IMR-90 (cell line): Measurements from ENCODE around the gene ECPAS. TPM values are rescaled to one million over a fixed set of nuclear protein-coding genes. Genes with fewer than 3 reads are reported as not detected.
A peak's percentile ranks its signal among the peaks of the same experiment; 100 is the strongest.

Experiments used
- ATAC-seq: fragments of 200-7000 bp; cut with Tn5 transposase; 2 replicates; pipeline ENCODE4 v1.9.1; 2020; ENCODE audit warnings: low read depth, mild to moderate bottlenecking, moderate library complexity
- BruUV-seq: library from RNA; stranded (reverse); fragments of 400-500 nt; replicated peaks from 2 replicates; lab custom pipeline; 2021; lab: Mats Ljungman, UMichigan
- CTCF ChIA-PET: fragments of 300-600 bp; formaldehyde crosslinking; extraction: SDS; loops from one replicate; lab custom pipeline; 2021; ENCODE audit warnings: antibody characterized with exemption; lab: Yijun Ruan, JAX
- POLR2A ChIA-PET: fragments of 300-600 bp; sonication (Branson Sonifier 250); formaldehyde crosslinking; loops from one replicate; lab custom pipeline; 2022; ENCODE audit warnings: antibody characterized with exemption; ENCODE audit not compliant: unreplicated experiment; lab: Charles Lee
- DNase-seq: peaks from one replicate; pipeline ENCODE4 v3.0.0; 2013
- H2AFZ ChIP-seq: replicated peaks from 2 replicates; pipeline ENCODE3; 2013; ENCODE audit warnings: low read length, mild to moderate bottlenecking; ENCODE audit not compliant: poor library complexity
- H2AK5ac ChIP-seq: 2 replicates; pipeline ENCODE4 v1.6.1; 2013; ENCODE audit warnings: low read depth, low read length, inconsistent platforms
- H2AK9ac ChIP-seq: replicated peaks from 2 replicates; pipeline ENCODE3; 2013; ENCODE audit warnings: mild to moderate bottlenecking, low read depth, low read length, moderate library complexity; ENCODE audit not compliant: poor library complexity
- H2BK120ac ChIP-seq: 2 replicates; pipeline ENCODE4 v1.6.1; 2013; ENCODE audit warnings: low read depth, low read length, inconsistent platforms
- H2BK15ac ChIP-seq: 3 replicates; pipeline ENCODE4 v1.6.1; 2013; ENCODE audit warnings: low read depth, low read length, inconsistent platforms
- H2BK20ac ChIP-seq: 2 replicates; pipeline ENCODE4 v1.6.1; 2013; ENCODE audit warnings: low read depth, mild to moderate bottlenecking, inconsistent platforms, low read length, moderate library complexity
- H2BK5ac ChIP-seq: 2 replicates; pipeline ENCODE4 v1.6.1; 2013; ENCODE audit warnings: mild to moderate bottlenecking, low read depth, low read length, inconsistent platforms; ENCODE audit not compliant: poor library complexity, severe bottlenecking
- H3K14ac ChIP-seq: replicated peaks from 2 replicates; pipeline ENCODE4 v1.6.1; 2013; ENCODE audit warnings: low read depth, low read length, inconsistent platforms
- H3K18ac ChIP-seq: 2 replicates; pipeline ENCODE4 v1.6.1; 2013; ENCODE audit warnings: low read depth, low read length, control low read depth
- H3K23ac ChIP-seq: 2 replicates; pipeline ENCODE4 v1.6.1; 2013; ENCODE audit warnings: low read depth, low read length, inconsistent platforms
- H3K27ac ChIP-seq: 2 replicates; pipeline ENCODE4 v1.5.1; 2013; ENCODE audit warnings: mild to moderate bottlenecking, control low read depth, low read length; ENCODE audit not compliant: insufficient read depth
- H3K27me3 ChIP-seq: 2 replicates; pipeline ENCODE4 v1.6.1; 2013; ENCODE audit warnings: low read length; ENCODE audit not compliant: control insufficient read depth, insufficient read depth
- H3K36me3 ChIP-seq: 2 replicates; pipeline ENCODE4 v1.6.1; 2013; ENCODE audit warnings: low read length, mixed read lengths; ENCODE audit not compliant: control insufficient read depth, insufficient read depth
- H3K4ac ChIP-seq: 2 replicates; pipeline ENCODE4 v1.6.1; 2013; ENCODE audit warnings: low read depth, low read length, inconsistent platforms
- H3K4me1 ChIP-seq: 2 replicates; pipeline ENCODE4 v1.6.1; 2013; ENCODE audit warnings: low read length, mixed read lengths; ENCODE audit not compliant: control insufficient read depth, insufficient read depth
- H3K4me2 ChIP-seq: 2 replicates; pipeline ENCODE4 v1.6.1; 2013; ENCODE audit warnings: low read depth, mild to moderate bottlenecking, control low read depth, low read length, moderate library complexity
- H3K4me3 ChIP-seq: 2 replicates; pipeline ENCODE4 v1.5.1; 2013; ENCODE audit warnings: low read depth, mild to moderate bottlenecking, control low read depth, low read length, moderate library complexity; ENCODE audit not compliant: insufficient read depth
- H3K56ac ChIP-seq: 2 replicates; pipeline ENCODE4 v1.6.1; 2013; ENCODE audit warnings: low read length, inconsistent platforms; ENCODE audit not compliant: insufficient read depth; ENCODE audit errors: extremely low read depth
- H3K79me1 ChIP-seq, 2 experiments: 2 replicates each; pipeline ENCODE4 v1.6.1; 2013; ENCODE audit warnings: low read length in 2 of 2, inconsistent platforms in 1 of 2, low read depth in 1 of 2
- H3K9ac ChIP-seq: 2 replicates; pipeline ENCODE4 v1.6.1; 2013; ENCODE audit warnings: low read depth, low read length, control low read depth
- H3K9me1 ChIP-seq: 2 replicates; pipeline ENCODE4 v1.6.1; 2013; ENCODE audit warnings: low read length, inconsistent platforms; ENCODE audit not compliant: insufficient read depth
- H3K9me3 ChIP-seq: 2 replicates; pipeline ENCODE4 v1.6.1; 2013; ENCODE audit warnings: low read length; ENCODE audit not compliant: control insufficient read depth, insufficient read depth
- H4K20me1 ChIP-seq: 2 replicates; pipeline ENCODE4 v1.6.1; 2013; ENCODE audit warnings: low read length, inconsistent platforms; ENCODE audit not compliant: insufficient read depth
- H4K5ac ChIP-seq: 2 replicates; pipeline ENCODE4 v1.6.1; 2013; ENCODE audit warnings: mild to moderate bottlenecking, low read depth, low read length, control low read depth
- H4K8ac ChIP-seq, 2 experiments: 2 replicates each; pipeline ENCODE4 v1.6.1; 2013; ENCODE audit warnings: low read depth in 2 of 2, low read length in 2 of 2, control low read depth in 1 of 2, inconsistent platforms in 1 of 2
- H4K91ac ChIP-seq: 2 replicates; pipeline ENCODE4 v1.6.1; 2013; ENCODE audit warnings: low read depth, low read length, inconsistent platforms; ENCODE audit not compliant: insufficient read depth
- MAFK ChIP-seq: IDR thresholded peaks from 2 replicates; pipeline ENCODE4 v1.6.1; 2012; ENCODE audit warnings: low read depth, low read length, improper control_type of control experiment
- NFE2L2 ChIP-seq: fragments of 150-350 bp; IDR thresholded peaks from 2 replicates; pipeline ENCODE4 v1.6.1; 2016; ENCODE audit warnings: low read depth, mild to moderate bottlenecking, low read length
- SMC3 ChIP-seq: fragments of 150-350 bp; IDR thresholded peaks from 2 replicates; pipeline ENCODE4 v1.6.1; 2016; ENCODE audit warnings: low read depth, mild to moderate bottlenecking, antibody characterized with exemption, low read length, moderate library complexity
- WGBS, 2 experiments: methylation state at CpG; one replicate each; pipeline versions ENCODE4 v1.1.5 to v1.1.7; 2013; ENCODE audit warnings: missing lambda C conversion rate in 2 of 2; ENCODE audit not compliant: insufficient read length in 1 of 2; ENCODE audit errors: extremely low coverage in 2 of 2; 5-methylcytosine and 5-hydroxymethylcytosine counted together
- dilution Hi-C: fragments of 300-500 bp; cut with HindIII; formaldehyde crosslinking; loops from one replicate; pipeline ENCODE4 v1.14.3; 2018; ENCODE audit warnings: low sequenced_read_pairs; ENCODE audit not compliant: unreplicated experiment
- in situ Hi-C: fragments of 300-500 bp; cut with MboI; formaldehyde crosslinking; loops from 3 replicates; pipeline ENCODE4 v1.14.3; 2019; ENCODE audit warnings: low sequenced_read_pairs, inconsistent platforms, mixed read lengths
- intact Hi-C: fragments of 100-400 bp; cut with micrococcal nuclease; formaldehyde crosslinking; loops from 2 replicates; pipeline ENCODE4 v1.10.0; 2022
- polyA plus RNA-seq, 3 experiments: library from polyadenylated mRNA; depleted of rRNA; stranded (reverse); fragments of >200 nt; gene quantifications; 2 replicates each; pipeline ENCODE4 v1.2.3, GENCODE V29; 2012; ENCODE audit warnings: low replicate concordance in 1 of 3
- total RNA-seq: library from RNA; depleted of rRNA; stranded (reverse); fragments of >200 nt; gene quantifications from 2 replicates; pipeline ENCODE4 v1.2.3, GENCODE V29; 2012

Gene ECPAS
- total and polyA plus RNA-seq, 2 of the 4 experiments (the other 2 are of a cell fraction), result 20.1 to 54.8 TPM

DNA sequence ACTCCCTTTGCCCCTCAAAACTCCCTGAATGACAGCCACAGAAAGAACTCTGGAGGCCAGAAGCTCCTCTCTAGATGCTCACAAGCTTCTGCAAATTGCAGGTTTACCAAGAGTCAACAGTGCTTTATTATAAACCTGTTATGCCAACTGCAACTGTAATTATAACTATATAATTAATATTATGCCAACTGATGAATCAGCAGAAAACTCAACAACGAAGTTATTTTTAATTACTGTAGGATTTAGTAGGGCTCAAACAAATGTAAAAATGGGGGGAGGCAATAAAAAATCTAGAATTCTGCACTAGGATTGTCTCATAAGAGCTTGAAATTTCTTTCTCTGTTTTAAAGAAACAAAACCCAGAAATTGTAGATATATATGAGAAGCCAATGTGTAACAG lies 117.2 kb downstream of the ECPAS start:
- ATAC-seq (no peak), DNase-seq (no peak)
- Histone ChIP-seq H2AK5ac (no peak overlapping the region), H3K27ac (no peak overlapping the region), H3K18ac (no peak overlapping the region), H3K27me3 (no peaks in the 10 kb centered on the region), H3K4ac (no peak overlapping the region), H4K5ac (no peak overlapping the region), H3K4me2 (no peak overlapping the region), H3K9me1 (no peaks in the 10 kb centered on the region), H3K36me3 (peaks cover 37% of the 10 kb centered on the region), H3K9ac (no peak overlapping the region), H2BK20ac (no peak overlapping the region), H4K20me1 (no peaks in the 10 kb centered on the region), H4K91ac (no peak overlapping the region), H3K23ac (no peak overlapping the region), H4K8ac (no peak overlapping the region), H3K56ac (no peak overlapping the region), H3K14ac (no peak overlapping the region), H2AFZ (no peak overlapping the region), H2AK9ac (no peak overlapping the region), H3K9me3 (no peaks in the 10 kb centered on the region), H3K4me1 (no peaks in the 10 kb centered on the region), H2BK120ac (no peak overlapping the region), H2BK5ac (no peak overlapping the region), H2BK15ac (no peak overlapping the region), H3K4me3 (no peak overlapping the region), H3K79me1 (peaks cover 0 to 3% of the 10 kb centered on the region in 2 experiments; a peak in 1 of 4 replicates)
- in situ Hi-C loops (no loop called here), intact Hi-C loops (no loop called here), dilution Hi-C loops (no loop called here)
- CTCF ChIA-PET, result no interaction called here
- no TSS peak for BruUV-seq
- POLR2A ChIA-PET, result no interaction called here
- WGBS, 2 experiments, result no CpG with 5 or more reads among the region's 1 CpG
- TF ChIP-seq MAFK, result peak; percentile 67
- no peak for TF ChIP-seq SMC3
- no peak for TF ChIP-seq NFE2L2
